ENCODE measurements around the gene HMGB2. TPM values are rescaled to one million over a fixed set of nuclear protein-coding genes. Genes with fewer than 3 reads are reported as not detected.

Gene HMGB2
- total and polyA plus RNA-seq, 7 donors = 12.3 to 30.2 (median 22.2) TPM

- ATAC-seq (no peak), DNase-seq (no peak)
- H3K9me3 ChIP-seq = no peaks in the 10 kb centered on the region
- WGBS, 3 donors = 95 to 99% (median 98%) methylated on average over 3 of the region's 3 CpGs
- no peak overlapping the region for H3K27ac ChIP-seq
- H3K27me3 ChIP-seq (ENCODE audit: insufficient read depth in 3 of 3, low read length in 2 of 3) = no peaks in the 10 kb centered on the region
- intact Hi-C loops (cut with DNase I) = no loop called here
- no peak for TF ChIP-seq CTCF (IDR thresholded peaks at IDR 0.05)
- no peak overlapping the region for H3K4me3 ChIP-seq
- no peaks in the 10 kb centered on the region for H3K4me1 ChIP-seq
- peaks cover 0 to 5% of the 10 kb centered on the region in 2 donors for H3K36me3 ChIP-seq (ENCODE audit: insufficient read depth in 1 of 2, low read depth in 1 of 2)
Observed at GRCh38 chr4:173379929-173380328, 45.8 kb upstream of the HMGB2 start.

GRCh38 chr4:173374588-173374987, 40.4 kb upstream of the HMGB2 start:
- H3K27ac ChIP-seq = no peak overlapping the region
- no peak for TF ChIP-seq CTCF (IDR thresholded peaks at IDR 0.05)
- intact Hi-C loops (cut with DNase I) = no loop called here
- no peaks in the 10 kb centered on the region for H3K9me3 ChIP-seq
- no peak overlapping the region for H3K4me3 ChIP-seq
- H3K4me1 ChIP-seq = peaks cover 7% of the 10 kb centered on the region
- ATAC-seq (no peak), DNase-seq (no peak)
- H3K36me3 ChIP-seq (ENCODE audit: insufficient read depth in 1 of 2, low read depth in 1 of 2) = peaks cover 0 to 5% of the 10 kb centered on the region in 2 donors
- WGBS, 3 donors = 93 to 98% (median 94%) methylated on average over 2 of the region's 2 CpGs
- no peaks in the 10 kb centered on the region for H3K27me3 ChIP-seq (ENCODE audit: insufficient read depth in 3 of 3, low read length in 2 of 3)

GRCh38 chr4:173371292-173372192, 37.4 kb upstream of the HMGB2 start:
- 0% methylated on average over 61 to 68 of the region's 68 CpGs for WGBS, 3 donors
- peak overlapping the region; percentile 84 for H3K4me3 ChIP-seq
- TF ChIP-seq CTCF (IDR thresholded peaks at IDR 0.05) = no peak
- intact Hi-C loops (cut with DNase I) = loop anchor here in 1 of 2 donors (2.0 kb wide), 1 partner anchor 37 kb away; the partner anchor contains the start of gene HMGB2
- no peaks in the 10 kb centered on the region for H3K9me3 ChIP-seq
- DNase-seq (peak; percentile 71 to 84), ATAC-seq (peak in 3 of 4 donors; percentile 24 to 50 (median 27))
- H3K4me1 ChIP-seq = peaks cover 16% of the 10 kb centered on the region
- peak overlapping the region; percentile 92 for H3K27ac ChIP-seq
- no peaks in the 10 kb centered on the region for H3K27me3 ChIP-seq (ENCODE audit: insufficient read depth in 3 of 3, low read length in 2 of 3)
- H3K36me3 ChIP-seq (ENCODE audit: insufficient read depth in 1 of 2, low read depth in 1 of 2) = peaks cover 0 to 5% of the 10 kb centered on the region in 2 donors

GRCh38 chr4:173370477-173371291, 36.5 kb upstream of the HMGB2 start, which contains the start of gene SAP30:
TSS of gene SAP30 (plus strand) at chr4:173370954. CDS start at chr4:173371183, 229 bp downstream.
- Histone ChIP-seq H3K36me3 (ENCODE audit: insufficient read depth in 1 of 2, low read depth in 1 of 2) (no peaks in the 10 kb centered on the region), H3K4me3 (peak within 1 kb of the TSS; percentile 84), H3K9me3 (no peaks in the 10 kb centered on the region), H3K27ac (peak within 1 kb of the TSS; percentile 92), H3K4me1 (peaks cover 16% of the 10 kb centered on the region), H3K27me3 (ENCODE audit: insufficient read depth in 3 of 3, low read length in 2 of 3) (no peaks in the 10 kb centered on the region)
- WGBS, 3 donors = 0 to 1% (median 1%) methylated on average over 65 to 72 of the region's 72 CpGs
- ATAC-seq (peak; percentile 95 to 98 (median 97)), DNase-seq (peak; percentile 98 to 99)
- no peak for TF ChIP-seq CTCF (IDR thresholded peaks at IDR 0.05)
- intact Hi-C loops (cut with DNase I) = loop anchor here (1.0 to 2.0 kb wide), 2 partner anchors 36 kb away; partner anchors contain the start of gene HMGB2 (in 2 of the 2)
